Fibroblast of upper back skin (primary cell): Measurements from ENCODE around the gene RALGDS.

Experiments used
- DNase-seq: peaks from one replicate; pipeline ENCODE4 v3.0.0-alpha.2; 2013

The RALGDS gene

DNA sequence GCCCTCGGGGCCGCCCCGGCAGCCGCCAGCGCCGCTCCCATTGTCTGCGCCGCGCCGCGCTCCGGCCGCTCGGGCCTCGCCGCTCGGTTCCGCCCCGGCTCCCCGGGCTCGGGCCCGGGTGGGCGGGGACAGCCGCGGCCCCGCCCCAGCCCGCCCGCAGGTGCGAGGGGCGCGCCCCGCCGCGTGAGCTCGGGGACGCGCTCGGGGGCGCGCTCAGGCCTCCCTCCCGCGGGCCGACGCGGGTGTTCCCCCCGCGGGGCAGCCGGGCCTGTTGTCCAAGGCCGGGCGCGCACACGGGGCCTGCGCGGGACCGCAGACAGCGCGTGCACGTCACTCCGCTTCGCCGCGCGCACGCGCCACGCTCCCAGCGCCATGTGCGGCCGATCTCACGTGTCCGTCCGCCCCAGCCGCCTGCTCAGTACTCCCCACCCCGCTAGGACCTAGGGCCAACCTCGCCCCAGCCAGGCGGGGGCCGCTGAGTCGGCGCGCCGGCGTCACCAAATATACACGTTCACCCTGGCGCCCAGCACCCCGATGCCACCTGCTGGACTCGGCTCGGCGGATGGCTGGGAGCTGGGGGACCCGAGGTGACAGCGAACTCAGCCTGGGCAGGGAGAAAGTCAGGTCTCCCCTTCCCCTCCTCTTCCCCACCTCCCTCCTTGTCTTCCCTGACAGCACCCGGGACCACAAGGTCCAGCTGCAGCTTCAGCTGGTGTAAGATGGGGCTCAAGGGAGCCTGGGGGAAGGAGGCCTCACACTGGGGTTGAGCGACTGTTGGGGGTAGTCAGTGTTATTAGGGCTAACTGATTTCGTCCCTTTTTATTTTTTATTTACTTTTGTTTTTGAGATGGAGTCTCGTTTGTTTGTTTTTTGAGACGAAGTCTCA, 28.3 kb upstream of the RALGDS start:
- DNase-seq, result peak; percentile 75

DNA sequence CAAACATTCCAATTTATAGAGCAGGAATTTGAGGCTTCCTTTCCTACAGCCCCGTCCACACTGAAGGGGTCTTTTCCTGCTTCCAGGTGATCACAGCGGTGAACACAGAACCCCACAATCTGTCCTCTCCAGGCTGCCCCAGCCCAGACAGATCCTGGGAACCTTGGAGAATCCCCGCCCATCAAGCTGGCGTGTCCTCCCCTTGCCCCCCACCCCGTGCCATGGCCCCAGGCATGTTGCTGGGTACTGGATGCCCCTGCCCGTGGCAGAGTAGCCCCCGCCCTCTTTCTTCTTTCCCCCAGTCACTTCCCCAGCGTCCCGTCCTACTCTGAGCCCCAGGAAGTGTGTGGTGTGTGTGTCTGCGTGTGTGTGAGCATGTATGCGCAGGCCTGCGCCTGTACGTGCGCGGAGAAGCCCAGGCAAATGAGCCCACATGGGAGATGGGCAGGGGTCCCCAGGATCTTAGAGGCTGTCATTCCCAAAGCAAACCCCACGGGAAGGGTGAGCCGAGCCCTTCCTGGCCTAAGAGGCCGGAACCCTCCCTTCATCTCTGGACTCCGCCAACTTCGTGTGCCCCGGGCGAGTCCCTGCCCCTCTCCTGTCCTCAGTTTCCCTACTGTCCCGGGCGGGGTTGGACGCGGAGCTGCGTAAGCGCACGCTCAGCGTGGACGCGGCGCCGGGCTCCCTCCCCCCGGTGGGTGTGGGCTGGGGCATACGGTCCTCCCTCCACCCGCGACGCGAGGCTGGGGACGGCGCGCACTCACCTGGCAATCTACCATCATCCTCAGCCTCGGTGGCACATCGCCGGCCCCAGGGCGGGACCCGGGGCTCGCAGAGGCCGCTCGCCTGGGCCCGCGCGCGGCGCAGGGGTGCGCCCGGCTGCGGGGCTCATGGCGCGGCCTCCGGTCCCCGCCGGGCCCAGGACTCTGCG, 27.4 kb upstream of the RALGDS start:
- peak; percentile 30 for DNase-seq

DNA sequence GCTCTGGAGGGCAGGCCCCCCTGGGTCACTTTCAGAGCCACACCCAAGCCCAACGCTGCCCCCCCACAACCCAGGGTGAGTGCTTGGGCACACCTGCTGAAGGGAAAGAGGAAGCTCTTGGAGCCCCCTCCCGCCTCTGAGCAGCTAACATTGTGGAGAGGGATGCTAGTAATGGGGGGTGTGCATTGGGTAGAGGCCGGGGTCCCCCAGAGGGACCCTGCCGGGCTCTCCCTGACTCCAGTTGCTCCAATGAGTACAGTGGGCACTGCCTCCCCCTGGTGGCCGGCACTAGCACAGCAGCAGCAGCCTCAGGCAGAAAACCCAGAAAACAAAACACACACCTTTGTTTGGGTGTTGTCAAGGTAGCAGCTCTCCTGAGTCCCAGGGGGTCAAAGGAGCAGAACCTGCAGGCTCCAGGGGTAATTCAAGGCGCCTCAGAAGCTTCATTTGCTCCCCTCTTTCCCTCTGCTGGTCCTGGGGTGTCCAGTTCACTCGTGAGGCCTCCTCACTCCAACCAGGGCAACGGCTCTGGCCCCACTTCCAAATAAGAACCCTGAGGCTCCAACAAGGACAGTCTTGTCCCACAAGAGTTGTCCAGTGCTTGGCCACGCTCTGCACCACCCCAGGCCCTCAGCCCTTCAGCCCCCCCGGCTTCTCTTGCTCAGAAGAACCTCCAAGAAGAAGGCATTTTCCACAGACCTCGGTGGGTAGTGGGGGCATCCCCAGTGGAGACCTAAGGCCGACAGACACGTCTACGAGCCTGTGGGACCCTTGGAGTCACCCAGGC, 26.6 kb upstream of the RALGDS start:
- DNase-seq, result peak; percentile 49

DNA sequence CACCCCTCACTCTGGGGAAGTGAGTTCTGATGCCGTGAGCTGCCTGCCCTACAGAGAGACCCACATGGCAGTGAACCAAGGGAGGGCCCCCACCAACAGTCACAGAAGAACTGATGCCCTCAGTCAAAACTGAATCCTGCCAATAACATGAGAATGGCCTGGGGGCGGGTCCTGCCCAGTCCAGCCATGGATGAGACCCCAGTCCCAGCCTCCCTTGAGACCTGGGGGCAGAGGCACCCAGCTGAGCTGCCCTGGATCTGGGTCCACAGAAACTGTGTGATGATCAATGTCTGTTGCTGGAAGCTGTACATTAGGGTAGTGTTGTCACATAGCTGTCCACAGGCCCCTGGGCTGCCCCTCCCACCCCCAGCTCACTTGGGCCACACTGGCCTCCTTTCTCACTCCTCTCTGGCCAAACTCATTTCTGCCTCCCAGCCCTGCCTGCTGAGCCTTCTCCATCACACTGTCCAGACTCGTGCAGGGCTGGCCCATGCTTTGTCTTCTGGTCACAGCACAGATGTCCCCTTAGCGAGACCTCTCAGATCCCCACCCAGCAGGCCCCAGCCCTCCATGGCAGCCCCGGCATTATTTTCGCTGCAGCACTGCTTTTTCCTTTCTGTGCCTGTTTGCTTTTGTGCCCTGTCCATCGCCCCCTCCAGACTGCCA, 25.8 kb upstream of the RALGDS start:
- DNase-seq, result no peak

DNA sequence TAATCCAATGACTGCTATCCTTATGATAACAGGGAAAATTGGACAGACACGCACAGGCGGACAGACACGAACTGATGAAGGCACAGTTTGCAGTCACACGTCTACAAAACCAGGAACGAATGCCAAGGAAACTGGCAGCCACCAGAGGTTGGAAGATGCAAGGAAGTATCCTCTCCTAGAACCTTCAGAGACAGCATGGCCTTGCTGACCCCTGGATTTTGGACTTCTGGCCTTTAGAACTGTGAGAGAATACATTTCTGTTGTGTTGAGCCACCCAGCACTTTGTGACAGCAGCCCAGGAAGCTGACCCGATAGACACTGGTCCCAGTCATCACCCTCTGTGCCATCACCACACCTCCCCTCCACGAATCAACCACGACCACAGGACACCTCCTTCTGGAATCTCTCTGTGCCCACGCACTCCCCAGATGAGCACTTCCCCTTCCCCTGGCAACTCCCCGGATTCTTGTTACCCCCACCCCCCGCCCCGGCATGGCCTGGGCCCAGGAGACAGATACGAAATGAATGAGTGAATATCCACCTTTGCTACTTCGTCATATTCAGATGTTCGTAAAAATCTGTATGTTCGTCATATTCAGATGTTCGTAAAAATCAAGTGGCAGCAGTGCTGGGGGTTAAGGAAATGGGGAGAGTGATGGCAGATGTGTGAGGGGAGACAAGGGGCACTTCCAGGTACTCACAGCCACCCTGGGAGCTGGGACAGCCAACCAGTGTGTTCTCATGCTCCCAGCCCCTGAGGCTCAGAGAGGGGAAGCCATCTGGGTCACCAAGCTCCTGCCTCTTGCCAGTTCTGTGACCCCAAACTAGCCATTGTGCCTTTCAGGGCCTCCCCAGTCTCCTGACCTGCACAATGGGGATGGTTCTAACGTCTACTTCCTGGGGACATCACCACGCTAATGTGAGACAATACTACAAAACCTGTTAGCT, 24.1 kb upstream of the RALGDS start:
- DNase-seq, result no peak

DNA sequence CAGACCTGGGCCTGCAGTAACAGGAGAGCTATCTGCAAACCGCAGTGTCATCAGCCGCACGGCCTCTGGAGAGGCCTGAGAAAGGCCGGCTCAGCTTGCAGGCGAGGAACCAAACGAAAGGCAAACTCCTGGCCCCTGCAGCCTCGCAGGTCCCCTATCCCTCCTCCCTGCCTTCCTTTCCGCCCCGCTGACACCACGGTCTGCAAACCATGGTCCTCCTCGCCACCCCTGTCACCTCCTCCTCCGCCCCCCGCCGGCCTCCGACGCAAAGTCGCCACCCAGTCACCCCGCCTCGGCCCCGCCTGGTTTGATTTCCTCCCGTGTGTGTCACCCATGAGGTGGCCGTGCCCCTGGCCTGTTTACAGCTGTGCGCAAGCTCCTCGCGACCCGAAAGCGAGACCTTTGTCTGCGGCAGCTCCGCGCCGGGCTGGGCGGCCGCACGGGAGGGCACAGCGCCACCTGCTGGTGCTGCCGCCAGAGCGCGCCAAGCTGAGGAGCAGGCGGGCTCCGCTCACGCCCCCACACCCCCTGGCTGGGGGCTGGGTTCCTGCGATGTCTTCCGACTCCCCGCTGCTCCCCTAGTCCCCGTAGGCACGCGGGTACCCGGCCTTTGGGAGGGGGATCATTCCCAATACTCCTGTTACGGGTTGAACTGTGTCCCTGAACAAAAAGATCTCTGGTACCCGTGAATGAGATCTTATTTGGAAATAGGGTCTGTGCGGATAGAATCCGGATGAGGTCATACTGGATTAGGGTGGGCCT, 23.3 kb upstream of the RALGDS start:
- peak; percentile 44 for DNase-seq

DNA sequence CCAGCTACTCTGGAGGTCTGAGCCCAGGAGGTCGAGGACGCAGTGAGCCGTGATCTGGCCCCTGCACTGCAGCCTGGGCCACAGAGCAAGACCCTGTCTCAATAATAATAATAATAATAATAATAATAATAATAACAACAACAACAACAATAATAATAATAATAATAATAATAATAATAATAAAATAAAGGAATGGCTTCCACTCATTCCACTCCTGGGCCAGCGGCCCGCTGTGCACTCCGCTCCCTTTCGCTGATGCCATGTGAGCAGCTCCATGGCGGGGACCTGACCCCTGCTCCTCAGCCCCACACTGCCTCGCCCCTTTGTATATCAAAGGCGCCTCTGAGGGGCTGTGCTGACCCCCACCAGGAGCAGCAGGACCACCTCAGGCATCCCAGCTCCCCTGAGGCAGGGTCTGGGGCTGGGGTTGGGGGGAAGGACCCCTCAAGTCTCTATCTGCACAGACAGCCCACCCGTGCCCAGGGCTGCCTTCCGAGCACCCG, 22.6 kb upstream of the RALGDS start:
- no peak for DNase-seq

DNA sequence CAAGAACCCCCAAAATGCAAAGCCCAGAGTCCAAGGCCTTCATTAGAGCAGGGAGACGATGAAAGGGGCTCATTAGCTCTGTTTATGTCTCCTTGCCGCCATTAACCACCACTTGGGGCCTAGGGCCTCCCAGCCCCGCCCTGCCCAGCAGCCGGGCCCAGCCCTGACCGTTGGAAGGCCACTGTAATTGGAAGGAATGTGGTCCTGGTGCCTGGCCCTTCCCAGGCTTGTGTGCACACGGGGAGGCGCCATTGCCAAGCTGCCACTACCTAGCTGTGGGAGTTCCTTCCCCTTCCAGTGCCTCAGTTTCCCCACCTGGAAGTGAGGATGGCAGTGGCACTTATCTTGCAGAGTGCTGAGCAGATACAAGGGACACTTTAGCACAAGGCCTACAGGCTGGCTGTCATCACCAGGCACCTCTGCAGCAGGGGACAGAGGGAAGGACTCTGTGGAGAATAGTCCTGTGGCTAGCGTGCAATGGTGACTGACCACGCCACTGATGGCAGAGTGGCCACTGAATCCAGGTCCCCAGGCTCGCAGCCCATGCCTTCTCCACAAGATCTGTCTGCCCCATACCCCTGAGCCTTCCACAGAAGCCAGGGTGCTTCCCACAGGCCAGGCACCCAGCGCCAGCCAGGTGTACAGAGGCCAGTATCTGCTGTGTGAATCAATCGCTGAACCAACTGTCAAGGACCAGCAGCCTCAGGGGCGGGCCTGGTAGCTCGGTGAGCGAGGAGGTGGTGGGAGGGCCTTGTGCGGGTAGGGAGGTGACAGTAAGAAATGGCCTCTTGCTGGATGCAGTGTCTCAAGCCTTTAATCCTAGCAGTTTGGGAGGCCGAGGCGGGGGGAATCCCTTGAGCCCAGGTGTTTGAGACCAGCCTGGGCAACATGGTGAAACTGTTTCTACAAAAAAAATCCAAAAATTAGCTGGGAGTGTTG, 21.9 kb upstream of the RALGDS start:
- no peak for DNase-seq

DNA sequence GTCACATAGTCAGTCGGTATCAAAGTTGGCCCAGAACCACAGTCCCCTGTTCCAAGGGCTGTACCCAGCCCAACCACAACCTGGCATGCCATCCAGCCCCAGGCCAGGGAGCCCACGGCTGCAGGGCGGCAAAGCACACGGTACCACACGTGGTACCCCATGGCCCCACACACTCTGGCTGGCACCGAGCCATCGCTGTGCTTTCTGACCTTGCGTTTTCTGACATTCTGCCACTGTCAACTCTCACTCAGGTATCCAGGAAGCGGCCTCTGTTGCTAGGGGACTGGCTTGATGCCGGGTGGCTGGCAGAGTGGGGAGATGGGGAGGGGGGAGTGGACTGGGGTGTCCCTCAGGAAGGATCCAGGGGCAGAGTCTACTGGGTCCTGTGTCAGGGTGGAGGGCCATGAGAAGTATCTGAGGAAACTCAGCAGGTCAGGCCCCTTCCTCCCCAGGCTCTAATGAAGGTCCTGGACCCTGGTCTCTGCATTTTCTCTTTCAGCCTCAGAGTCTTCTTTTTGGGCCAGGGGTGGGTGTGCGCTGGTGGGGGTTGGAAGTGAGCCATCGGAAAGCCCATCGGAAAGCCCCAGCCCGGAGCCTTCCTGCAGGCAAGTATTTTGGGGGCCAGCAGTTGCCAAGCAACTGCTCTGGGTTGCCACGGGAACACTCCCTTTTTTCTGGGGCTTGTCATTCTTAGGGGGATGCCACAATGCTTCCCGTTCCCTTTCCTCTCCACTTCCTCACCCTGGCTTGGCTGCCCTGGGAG, 21.0 kb upstream of the RALGDS start:
- no peak for DNase-seq

DNA sequence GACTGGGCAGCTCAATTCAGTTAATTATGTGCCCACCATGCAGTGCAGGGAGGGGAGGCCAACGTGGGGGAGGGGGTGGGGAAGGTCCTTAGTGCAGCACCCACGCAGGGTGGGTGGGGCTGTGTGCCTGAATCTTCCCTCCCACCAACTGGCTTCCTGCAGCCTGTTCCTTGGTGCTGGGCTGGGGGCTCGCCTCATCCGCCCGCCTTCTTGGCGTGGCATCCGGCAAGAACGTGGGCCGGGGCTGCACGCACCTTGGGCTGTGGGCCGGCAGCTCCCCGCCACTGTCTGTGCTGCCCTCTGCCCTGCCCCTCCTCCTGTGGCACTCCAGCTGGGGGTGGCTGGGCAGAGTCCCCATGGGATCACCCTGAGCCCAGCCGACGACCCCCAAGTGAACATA, 19.6 kb upstream of the RALGDS start:
- no peak for DNase-seq

DNA sequence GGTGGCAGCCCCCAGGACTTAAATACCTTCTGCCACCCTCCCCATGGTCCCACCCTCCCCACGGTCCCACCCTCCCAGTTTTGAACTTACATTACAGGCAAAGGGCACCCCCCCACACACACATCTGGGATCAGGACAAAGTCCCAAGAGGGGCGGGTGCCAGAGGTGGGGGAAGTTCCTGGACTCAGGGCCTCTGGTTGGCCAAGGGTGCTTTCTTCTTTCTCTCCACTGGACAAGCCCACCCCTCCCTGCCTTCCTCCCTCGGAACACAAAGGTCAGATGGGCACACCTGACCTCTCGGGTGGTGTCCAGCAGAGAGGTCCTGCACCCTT, 19.1 kb upstream of the RALGDS start:
- DNase-seq, result no peak

DNA sequence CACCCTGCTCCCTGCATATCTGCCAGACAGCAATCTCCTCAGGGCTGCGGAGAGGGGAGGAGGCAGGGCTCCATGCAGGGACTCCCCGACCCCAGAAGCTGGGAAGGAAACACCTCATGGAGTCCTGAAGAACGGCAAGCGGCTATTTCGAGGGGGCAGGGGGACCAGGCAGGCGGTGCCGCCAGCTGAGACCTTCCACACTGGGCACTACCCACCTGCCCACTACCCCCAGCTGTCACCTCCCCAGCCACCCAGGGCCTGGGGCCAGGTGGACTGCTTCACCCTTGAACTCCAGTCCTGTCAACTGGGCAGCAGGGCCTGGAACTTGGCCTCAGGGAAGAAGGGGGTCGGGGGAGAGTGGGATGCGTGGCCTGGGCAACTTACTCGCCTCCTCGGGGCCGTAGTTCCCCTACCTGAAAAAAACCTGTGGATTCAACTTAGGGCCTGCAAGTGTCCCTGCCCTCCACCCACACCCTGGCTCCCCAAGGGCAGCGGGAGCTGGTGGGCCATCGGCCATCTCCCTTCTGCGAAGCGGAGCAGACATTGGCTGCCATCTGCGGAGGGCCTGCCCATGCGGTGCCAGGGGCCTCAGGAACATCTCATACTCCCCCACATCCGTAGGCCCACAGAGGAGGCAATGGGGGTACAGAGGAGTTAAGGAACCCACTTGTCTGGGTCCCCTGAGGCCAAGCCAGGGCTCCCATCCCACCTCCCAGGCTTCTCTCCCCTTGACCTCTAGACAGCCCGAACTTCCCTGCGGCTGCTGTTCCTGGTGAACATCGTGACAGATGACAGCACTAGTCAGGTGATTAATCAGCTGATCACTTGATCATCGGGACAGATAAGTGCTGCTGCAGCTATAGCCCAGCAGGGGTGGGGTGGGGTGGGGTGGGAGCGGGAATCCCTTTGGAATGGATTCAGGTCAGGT, 18.5 kb upstream of the RALGDS start:
- DNase-seq, result no peak

DNA sequence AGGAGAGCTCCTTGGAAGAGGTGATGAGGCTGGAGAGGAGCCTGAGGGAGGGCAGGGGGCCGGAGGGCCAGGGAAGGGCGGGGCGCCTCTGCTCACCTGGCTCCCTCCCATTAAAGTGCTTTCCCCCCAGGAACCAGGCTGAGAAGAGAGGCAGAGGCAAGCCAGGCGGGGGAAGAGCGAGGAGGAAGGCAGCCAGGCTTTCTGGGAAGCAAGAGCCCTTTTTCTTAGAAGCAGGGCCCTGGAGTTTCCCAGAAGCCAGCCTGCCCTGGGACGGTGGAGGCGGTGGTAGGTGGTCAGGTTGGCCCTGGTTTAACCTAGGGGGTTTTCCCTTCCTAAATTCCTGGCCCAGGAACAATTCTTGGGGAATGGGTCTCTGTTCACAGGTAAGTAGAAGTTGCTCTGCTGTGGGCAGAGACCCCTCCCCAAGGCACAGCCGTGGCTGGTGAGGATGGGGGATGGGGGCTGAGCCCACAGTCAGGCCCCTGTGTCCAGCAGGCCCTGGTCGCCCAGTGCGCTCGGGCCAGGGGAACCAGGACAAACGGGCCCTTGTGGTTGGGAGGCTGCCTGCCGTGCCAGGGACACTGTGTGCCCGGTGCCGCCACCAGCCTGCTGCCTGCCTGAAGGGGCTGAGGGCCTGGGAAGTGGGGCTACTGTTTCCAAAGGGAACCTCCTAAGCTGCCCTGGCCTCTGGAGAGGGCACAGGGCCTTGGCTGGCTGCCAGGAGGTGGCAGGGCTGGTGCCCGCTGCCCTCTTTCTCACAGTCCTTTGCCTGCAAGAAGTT, 16.6 kb upstream of the RALGDS start:
- DNase-seq, result no peak

DNA sequence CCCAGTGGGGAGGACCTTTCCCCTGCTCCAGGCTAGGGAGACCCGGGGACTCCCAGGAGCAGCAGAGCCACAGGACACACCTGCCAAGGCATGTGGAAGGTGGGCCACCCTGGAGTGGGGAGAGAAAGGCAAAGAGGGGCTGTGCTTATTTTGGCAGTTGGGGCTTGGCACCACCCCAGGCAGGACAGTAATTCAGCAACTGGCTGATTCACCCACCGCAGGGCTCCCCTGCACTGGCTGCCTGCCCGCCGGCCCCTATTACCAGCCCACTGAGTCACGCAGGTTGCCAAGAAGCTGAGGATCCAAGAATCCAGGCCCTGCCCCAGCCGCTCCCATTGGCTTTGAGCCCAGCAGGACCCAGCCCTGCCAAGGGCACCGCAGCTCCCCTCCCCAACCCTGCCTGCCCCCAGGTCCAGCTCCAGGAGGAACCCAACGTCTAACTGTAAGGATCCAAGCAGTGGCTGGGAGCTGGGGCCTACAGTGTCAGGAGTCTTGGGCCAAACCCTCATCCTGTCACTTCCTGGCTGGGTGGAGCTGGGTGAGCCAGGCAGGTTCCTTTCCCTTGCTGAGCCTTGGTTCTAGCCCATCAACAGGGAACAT, 14.2 kb upstream of the RALGDS start:
- DNase-seq, result peak; percentile 83

DNA sequence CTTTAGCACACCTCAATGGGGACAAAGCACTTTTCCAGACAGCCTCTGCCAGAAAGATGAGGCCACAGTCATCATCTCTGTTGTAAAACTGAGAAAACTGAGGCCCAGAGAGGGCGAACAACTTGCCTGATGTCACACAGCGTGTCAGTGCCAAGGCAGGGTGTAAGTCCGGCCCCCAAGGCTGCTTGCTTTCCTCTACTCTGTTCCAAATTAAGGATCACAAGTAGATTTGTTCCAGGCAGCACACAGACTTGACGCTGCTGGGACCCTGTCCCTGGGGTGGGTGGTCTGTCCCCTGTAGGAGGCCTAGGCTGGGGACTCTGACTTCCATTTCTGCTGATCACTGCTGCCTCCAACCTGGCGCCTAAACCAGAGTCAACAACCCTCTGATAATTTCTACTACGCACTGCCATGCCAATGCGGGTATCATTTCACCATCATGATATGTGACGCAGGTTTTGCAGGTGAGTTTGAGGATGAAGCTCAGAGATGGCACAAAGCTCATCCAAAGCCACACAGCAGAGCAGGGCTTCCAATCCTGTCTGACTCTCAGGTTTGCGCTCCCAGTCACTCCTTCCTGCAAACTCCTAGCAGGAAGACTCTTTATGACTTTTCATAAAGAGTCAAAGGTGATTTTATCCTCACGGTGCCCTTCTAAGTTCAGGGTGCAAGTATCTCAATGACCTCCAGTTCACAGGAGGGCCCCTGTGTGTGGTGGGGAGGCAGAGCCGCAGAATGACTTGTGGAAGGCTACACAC, 13.5 kb upstream of the RALGDS start:
- no peak for DNase-seq
